Activated naive CD8-positive, alpha-beta T cell treated with anti-CD3 and anti-CD28 coated beads for 36 hours (primary cell): Measurements from ENCODE around the gene NAV2. TPM values are rescaled to one million over a fixed set of nuclear protein-coding genes. Genes with fewer than 3 reads are reported as not detected.

Source experiments
- DNase-seq: peaks from one replicate; pipeline ENCODE4 v3.0.0; 2021
- H3K27ac Mint-ChIP-seq: one replicate; pipeline ENCODE4 v1.8.0; 2022; ENCODE audit warnings: mild to moderate bottlenecking, moderate library complexity, mixed read lengths
- H3K27me3 Mint-ChIP-seq: one replicate; pipeline ENCODE4 v1.8.0; 2022; ENCODE audit warnings: mild to moderate bottlenecking, mixed read lengths
- H3K36me3 Mint-ChIP-seq: one replicate; pipeline ENCODE4 v1.8.0; 2021; ENCODE audit warnings: mild to moderate bottlenecking, mixed read lengths
- H3K4me1 Mint-ChIP-seq: one replicate; pipeline ENCODE4 v1.8.0; 2021; ENCODE audit warnings: mixed read lengths
- H3K4me3 Mint-ChIP-seq: one replicate; pipeline ENCODE4 v1.8.0; 2022; ENCODE audit warnings: mild to moderate bottlenecking, moderate library complexity, mixed read lengths
- H3K9me3 Mint-ChIP-seq: one replicate; pipeline ENCODE4 v1.8.0; 2022; ENCODE audit warnings: mixed read lengths
- total RNA-seq, 2 experiments: library from RNA; stranded (reverse); gene quantifications; one replicate each; pipeline ENCODE4 v1.2.3, GENCODE V29; 2021

NAV2 gene
- total RNA-seq, 2 experiments from 2014 or later, result 0.14 to 0.20 TPM

DNA sequence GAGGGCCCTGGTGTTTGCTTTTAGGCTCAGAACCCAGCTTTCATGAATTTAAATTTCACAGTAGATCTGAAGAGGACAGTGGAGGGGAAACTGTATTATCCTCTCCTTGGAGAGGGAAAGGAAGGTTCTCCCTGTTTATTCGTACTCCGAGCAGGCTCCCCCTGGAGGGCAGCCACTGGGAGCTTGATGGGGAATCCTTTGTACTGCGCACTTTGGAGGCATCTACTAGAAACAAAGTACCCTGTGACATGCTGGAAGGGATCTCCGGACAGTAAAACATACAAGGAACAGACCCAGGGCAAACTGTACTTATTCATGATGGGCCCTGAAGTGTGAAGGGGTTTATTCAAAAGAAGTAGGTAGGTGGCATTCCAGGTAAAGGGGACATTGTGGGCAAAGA, 27.2 kb downstream of the NAV2 start:
- no peak overlapping the region for H3K4me3 Mint-ChIP-seq
- DNase-seq, result no peak
- no peaks in the 10 kb centered on the region for H3K9me3 Mint-ChIP-seq
- no peaks in the 10 kb centered on the region for H3K4me1 Mint-ChIP-seq
- H3K27me3 Mint-ChIP-seq, result peaks cover 5% of the 10 kb centered on the region
- no peaks in the 10 kb centered on the region for H3K36me3 Mint-ChIP-seq
- no peak overlapping the region for H3K27ac Mint-ChIP-seq

- no peaks in the 10 kb centered on the region for H3K4me1 Mint-ChIP-seq
- H3K36me3 Mint-ChIP-seq, result no peaks in the 10 kb centered on the region
- no peak for DNase-seq
- peaks cover 5% of the 10 kb centered on the region for H3K27me3 Mint-ChIP-seq
- no peak overlapping the region for H3K27ac Mint-ChIP-seq
- no peaks in the 10 kb centered on the region for H3K9me3 Mint-ChIP-seq
- H3K4me3 Mint-ChIP-seq, result no peak overlapping the region
These were observed 27.9 kb downstream of the NAV2 start for GRCh38 chr11:19740586-19740985.

DNA sequence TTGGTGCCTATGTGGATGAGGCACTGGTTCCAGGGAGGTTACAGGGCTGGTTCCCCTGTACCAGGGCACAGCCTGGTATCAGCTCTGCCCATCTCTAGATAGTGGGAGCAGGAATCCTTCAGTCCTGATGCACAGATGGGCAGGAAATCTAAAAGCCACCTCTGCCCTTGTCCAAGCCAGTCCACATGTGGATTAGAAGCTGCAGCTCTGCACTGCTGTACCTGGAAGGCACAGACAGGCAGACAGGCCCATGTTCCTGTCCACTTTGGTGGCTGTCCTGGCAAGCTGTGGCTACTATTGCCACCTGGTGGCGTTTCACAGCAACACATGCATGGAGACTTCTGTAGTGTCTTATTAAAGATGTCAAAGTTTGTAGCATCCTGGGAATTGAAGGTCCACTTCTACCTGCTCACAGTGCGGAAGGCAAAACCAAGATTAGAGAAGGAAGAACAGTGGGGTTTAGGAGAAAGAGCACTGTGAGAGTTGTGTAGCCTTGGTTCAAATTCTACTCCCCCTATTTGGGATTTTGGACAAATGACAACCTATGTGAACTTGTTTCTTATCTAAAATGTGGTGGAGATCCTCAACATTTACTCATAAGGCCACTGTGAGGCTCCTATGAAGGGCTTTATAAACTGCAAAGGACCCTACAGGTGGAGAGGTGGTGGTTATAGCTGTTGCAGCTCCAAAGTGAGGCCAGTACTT, 30.1 kb downstream of the NAV2 start:
- peak; percentile 57 for DNase-seq
- no peaks in the 10 kb centered on the region for H3K9me3 Mint-ChIP-seq
- H3K4me1 Mint-ChIP-seq, result no peaks in the 10 kb centered on the region
- H3K36me3 Mint-ChIP-seq, result no peaks in the 10 kb centered on the region
- H3K27me3 Mint-ChIP-seq, result peaks cover 5% of the 10 kb centered on the region
- H3K4me3 Mint-ChIP-seq, result no peak overlapping the region
- H3K27ac Mint-ChIP-seq, result no peak overlapping the region

DNA sequence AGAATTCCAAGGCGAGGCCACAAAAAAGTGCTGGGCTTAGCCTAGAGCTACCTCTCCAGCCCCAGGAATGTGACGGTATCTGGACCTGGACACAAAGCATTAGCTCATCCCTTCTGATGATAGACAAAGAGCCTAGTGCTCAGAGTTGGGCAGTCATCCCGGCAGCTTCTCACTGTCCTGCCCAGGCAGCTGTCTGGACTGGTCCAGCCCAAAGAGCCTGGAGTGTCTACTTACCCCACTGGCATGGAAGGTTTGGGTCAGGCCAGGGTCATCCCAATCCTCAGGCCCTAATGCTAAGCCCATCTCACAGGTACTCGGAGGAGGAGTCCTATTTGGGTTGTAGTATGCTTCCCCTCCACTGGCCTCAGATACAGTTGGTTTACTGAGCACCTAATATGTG, 31.0 kb downstream of the NAV2 start:
- no peaks in the 10 kb centered on the region for H3K4me1 Mint-ChIP-seq
- H3K27me3 Mint-ChIP-seq, result peaks cover 5% of the 10 kb centered on the region
- no peak overlapping the region for H3K27ac Mint-ChIP-seq
- H3K4me3 Mint-ChIP-seq, result no peak overlapping the region
- H3K9me3 Mint-ChIP-seq, result no peaks in the 10 kb centered on the region
- H3K36me3 Mint-ChIP-seq, result no peaks in the 10 kb centered on the region
- no peak for DNase-seq

- H3K27ac Mint-ChIP-seq, result no peak overlapping the region
- DNase-seq, result no peak
- no peak overlapping the region for H3K4me3 Mint-ChIP-seq
- peaks cover 5% of the 10 kb centered on the region for H3K27me3 Mint-ChIP-seq
- no peaks in the 10 kb centered on the region for H3K36me3 Mint-ChIP-seq
- no peaks in the 10 kb centered on the region for H3K9me3 Mint-ChIP-seq
- no peaks in the 10 kb centered on the region for H3K4me1 Mint-ChIP-seq
These were observed 31.5 kb downstream of the NAV2 start for GRCh38 chr11:19744130-19744529.

GRCh38 chr11:19746086-19746485, 33.4 kb downstream of the NAV2 start:
- no peak for DNase-seq
- Mint-ChIP-seq H3K36me3 (no peaks in the 10 kb centered on the region), H3K27me3 (peaks cover 5% of the 10 kb centered on the region), H3K4me3 (no peak overlapping the region), H3K27ac (no peak overlapping the region), H3K4me1 (no peaks in the 10 kb centered on the region), H3K9me3 (no peaks in the 10 kb centered on the region)

- Mint-ChIP-seq H3K36me3 (no peaks in the 10 kb centered on the region), H3K27ac (no peak overlapping the region), H3K4me3 (no peak overlapping the region), H3K9me3 (no peaks in the 10 kb centered on the region), H3K4me1 (no peaks in the 10 kb centered on the region), H3K27me3 (peaks cover 3% of the 10 kb centered on the region)
- DNase-seq, result no peak
These were observed 35.0 kb downstream of the NAV2 start for GRCh38 chr11:19747634-19748033.

DNA sequence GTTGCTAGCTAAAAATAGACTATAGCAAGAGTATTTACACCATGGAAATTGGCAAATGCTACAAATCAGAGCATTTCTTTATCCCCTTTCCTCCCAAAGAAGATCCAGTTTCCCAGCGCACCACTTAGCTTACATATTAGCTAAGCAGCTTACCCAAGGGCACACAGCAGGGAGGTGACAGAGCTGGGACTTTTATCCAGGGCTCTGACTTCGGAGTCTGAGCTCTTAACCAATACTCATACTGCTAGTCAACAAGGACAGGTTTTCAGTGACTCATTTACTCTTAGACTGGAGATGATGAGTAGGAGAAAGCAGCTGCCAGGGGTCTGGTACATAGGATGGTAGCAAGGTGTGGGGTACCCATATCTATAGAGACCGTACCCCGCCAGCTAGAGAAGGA, 38.4 kb downstream of the NAV2 start:
- no peak for DNase-seq
- Mint-ChIP-seq H3K4me1 (no peaks in the 10 kb centered on the region), H3K36me3 (no peaks in the 10 kb centered on the region), H3K27ac (no peak overlapping the region), H3K9me3 (no peaks in the 10 kb centered on the region), H3K27me3 (peaks cover 7% of the 10 kb centered on the region), H3K4me3 (no peak overlapping the region)

GRCh38 chr11:19753451-19754106, 40.9 kb downstream of the NAV2 start:
- no peaks in the 10 kb centered on the region for H3K4me1 Mint-ChIP-seq
- no peak for DNase-seq
- H3K27me3 Mint-ChIP-seq, result peaks cover 12% of the 10 kb centered on the region
- H3K9me3 Mint-ChIP-seq, result no peaks in the 10 kb centered on the region
- no peak overlapping the region for H3K27ac Mint-ChIP-seq
- H3K36me3 Mint-ChIP-seq, result no peaks in the 10 kb centered on the region
- H3K4me3 Mint-ChIP-seq, result no peak overlapping the region

DNA sequence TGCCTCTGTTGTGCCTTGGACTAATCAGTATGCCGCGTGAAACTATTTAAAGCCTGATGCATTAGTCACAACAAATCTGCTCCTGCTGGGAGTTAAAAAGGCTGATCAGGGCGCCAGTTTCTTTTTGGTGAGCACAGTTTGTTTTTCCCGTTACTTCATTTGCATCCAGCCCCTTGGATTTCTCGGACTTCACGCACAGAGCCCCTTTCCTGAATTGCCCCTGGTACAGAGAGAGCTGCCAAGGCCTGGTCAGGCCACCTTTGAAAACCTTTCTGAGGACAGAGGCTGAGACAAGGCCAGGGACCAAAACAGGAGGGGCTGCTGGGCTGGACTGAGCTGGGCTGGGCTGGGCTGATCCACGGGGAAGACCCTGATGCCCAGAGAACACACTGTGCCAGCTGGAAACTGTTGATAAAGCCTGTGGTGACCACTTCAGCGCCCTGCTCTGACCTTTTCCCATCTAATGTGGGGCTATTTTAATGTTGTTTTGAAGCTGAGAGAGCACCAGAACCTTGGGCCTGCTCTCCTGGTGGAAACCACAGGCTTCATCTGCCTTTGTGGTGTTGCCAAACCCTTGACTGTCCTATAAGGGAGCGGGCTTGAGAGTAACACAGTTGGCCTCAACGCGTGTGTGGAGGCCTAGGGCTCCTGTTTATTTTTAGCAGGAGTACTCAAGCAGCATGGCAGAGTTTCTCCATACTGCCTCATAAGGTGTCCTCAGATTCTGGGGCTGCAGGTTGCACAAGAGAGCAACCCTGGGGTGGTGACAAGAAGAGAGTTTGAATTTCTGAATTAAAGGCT, 44.2 kb downstream of the NAV2 start:
- no peak for DNase-seq
- Mint-ChIP-seq H3K9me3 (no peaks in the 10 kb centered on the region), H3K4me1 (no peaks in the 10 kb centered on the region), H3K27ac (no peak overlapping the region), H3K4me3 (no peak overlapping the region), H3K27me3 (peaks cover 8% of the 10 kb centered on the region), H3K36me3 (no peaks in the 10 kb centered on the region)

DNA sequence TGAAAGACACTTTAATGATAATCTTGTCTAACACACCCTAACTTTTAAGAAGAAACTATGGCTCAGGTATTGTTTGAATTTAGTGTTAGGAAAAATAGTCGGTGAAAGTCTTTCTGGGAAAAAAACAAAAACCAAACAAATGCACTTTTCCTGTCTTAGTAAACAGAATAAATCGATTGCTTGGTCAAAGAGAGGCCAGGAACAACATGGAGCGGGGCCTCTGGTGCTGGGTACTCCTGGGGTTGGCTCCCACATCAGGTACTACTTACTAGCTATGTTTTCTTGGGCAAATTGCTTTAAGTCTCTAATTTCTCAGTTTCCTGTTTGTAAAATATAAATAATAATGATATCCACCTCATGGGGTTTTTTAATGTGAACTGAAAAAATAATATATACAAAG, 46.8 kb downstream of the NAV2 start:
- no peaks in the 10 kb centered on the region for H3K36me3 Mint-ChIP-seq
- no peak for DNase-seq
- no peaks in the 10 kb centered on the region for H3K9me3 Mint-ChIP-seq
- no peaks in the 10 kb centered on the region for H3K4me1 Mint-ChIP-seq
- no peak overlapping the region for H3K27ac Mint-ChIP-seq
- no peak overlapping the region for H3K4me3 Mint-ChIP-seq
- peaks cover 8% of the 10 kb centered on the region for H3K27me3 Mint-ChIP-seq

DNA sequence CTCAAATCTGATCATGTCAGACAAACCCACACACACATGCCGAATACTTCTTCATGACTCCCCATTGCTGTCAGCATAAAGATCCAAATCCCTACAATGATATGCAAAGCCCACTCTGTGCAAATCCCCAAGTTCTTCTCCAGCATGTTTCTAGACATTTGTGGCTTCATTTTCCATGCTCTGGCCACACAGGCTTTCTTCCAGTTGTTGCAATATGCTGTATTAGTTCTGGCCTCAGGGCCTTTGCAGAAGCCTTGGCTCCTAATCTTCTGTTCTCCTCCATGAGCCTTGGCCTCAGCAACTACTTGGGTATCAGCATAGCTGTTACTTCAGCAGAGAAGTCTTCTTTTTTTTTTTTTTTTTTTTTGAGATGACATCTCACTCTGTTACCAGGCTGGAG, 49.6 kb downstream of the NAV2 start:
- Mint-ChIP-seq H3K4me1 (no peaks in the 10 kb centered on the region), H3K9me3 (no peaks in the 10 kb centered on the region), H3K27me3 (peaks cover 8% of the 10 kb centered on the region), H3K27ac (no peak overlapping the region), H3K36me3 (no peaks in the 10 kb centered on the region), H3K4me3 (no peak overlapping the region)
- no peak for DNase-seq

GRCh38 chr11:19763330-19763729, 50.7 kb downstream of the NAV2 start:
- Mint-ChIP-seq H3K9me3 (no peaks in the 10 kb centered on the region), H3K36me3 (no peaks in the 10 kb centered on the region), H3K4me1 (no peaks in the 10 kb centered on the region), H3K4me3 (no peak overlapping the region), H3K27ac (no peak overlapping the region), H3K27me3 (peaks cover 4% of the 10 kb centered on the region)
- no peak for DNase-seq

DNA sequence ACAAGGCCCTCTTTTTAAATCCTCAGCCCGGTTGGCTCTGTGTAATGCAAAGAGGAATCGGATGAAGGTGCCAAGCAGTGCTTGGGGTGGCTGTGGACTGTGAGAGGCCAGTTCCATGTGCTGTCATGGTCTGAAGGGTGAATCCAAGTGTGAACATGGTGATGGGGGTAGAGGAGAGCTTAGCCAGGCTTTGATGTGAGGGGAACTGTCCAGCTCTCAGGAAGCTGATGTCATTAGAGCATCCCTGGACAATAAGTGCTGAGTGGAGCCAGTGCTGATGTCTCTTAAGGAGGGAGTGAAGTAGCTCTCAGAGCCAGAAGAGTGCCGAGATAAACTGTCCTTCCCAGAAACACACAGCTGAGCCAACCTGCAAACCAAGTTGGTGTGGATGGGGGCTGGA, 53.6 kb downstream of the NAV2 start:
- no peaks in the 10 kb centered on the region for H3K9me3 Mint-ChIP-seq
- no peak overlapping the region for H3K4me3 Mint-ChIP-seq
- no peaks in the 10 kb centered on the region for H3K4me1 Mint-ChIP-seq
- H3K27me3 Mint-ChIP-seq, result peaks cover 4% of the 10 kb centered on the region
- no peak for DNase-seq
- no peaks in the 10 kb centered on the region for H3K36me3 Mint-ChIP-seq
- H3K27ac Mint-ChIP-seq, result no peak overlapping the region

- Mint-ChIP-seq H3K27ac (no peak overlapping the region), H3K27me3 (peaks cover 4% of the 10 kb centered on the region), H3K4me1 (no peaks in the 10 kb centered on the region)
These were observed 54.2 kb downstream of the NAV2 start for GRCh38 chr11:19766810-19767209.

More at GRCh38 chr11:19766810-19767209, 54.2 kb downstream of the NAV2 start:
- no peak for DNase-seq
- no peak overlapping the region for H3K4me3 Mint-ChIP-seq
- H3K36me3 Mint-ChIP-seq, result no peaks in the 10 kb centered on the region
- H3K9me3 Mint-ChIP-seq, result no peaks in the 10 kb centered on the region
